Hepatocyte (in vitro differentiated cells): Measurements from ENCODE around the gene NCAM1. TPM values are rescaled to one million over a fixed set of nuclear protein-coding genes. Genes with fewer than 3 reads are reported as not detected.

ENCODE experiments used
- DNase-seq: peaks from one replicate; pipeline ENCODE4 v3.0.0-alpha.2; 2016; ENCODE audit warnings: low spot score
- H2AFZ ChIP-seq: fragments of 200-600 bp; sonication (generic); 2 replicates; pipeline ENCODE4 v1.6.0; 2016; ENCODE audit warnings: antibody characterized with exemption, mild to moderate bottlenecking
- H3K27ac ChIP-seq: fragments of 200-600 bp; sonication (generic); 2 replicates; pipeline ENCODE4 v1.5.1; 2016; ENCODE audit warnings: mild to moderate bottlenecking
- H3K27me3 ChIP-seq: fragments of 200-600 bp; sonication (generic); 2 replicates; pipeline ENCODE4 v1.6.1; 2016
- H3K36me3 ChIP-seq: fragments of 200-600 bp; sonication (generic); replicated peaks from 2 replicates; pipeline ENCODE4 v1.5.1; 2016; ENCODE audit warnings: low read depth; ENCODE audit not compliant: insufficient read depth
- H3K4me1 ChIP-seq: fragments of 200-600 bp; sonication (generic); 2 replicates; pipeline ENCODE4 v1.5.1; 2016; ENCODE audit warnings: mild to moderate bottlenecking, moderate library complexity; ENCODE audit not compliant: insufficient read depth
- H3K4me2 ChIP-seq: fragments of 200-600 bp; sonication (generic); 2 replicates; pipeline ENCODE4 v1.6.0; 2016
- H3K4me3 ChIP-seq: fragments of 200-600 bp; sonication (generic); 2 replicates; pipeline ENCODE4 v1.5.1; 2016; ENCODE audit warnings: mild to moderate bottlenecking
- H3K79me2 ChIP-seq: fragments of 200-600 bp; sonication (generic); 2 replicates; pipeline ENCODE4 v1.6.0; 2017; ENCODE audit warnings: mild to moderate bottlenecking
- H3K9me2 ChIP-seq: fragments of 200-600 bp; sonication (generic); replicated peaks from 2 replicates; pipeline ENCODE4 v1.6.0; 2017; ENCODE audit warnings: mild to moderate bottlenecking; ENCODE audit not compliant: insufficient read depth
- H3K9me3 ChIP-seq: fragments of 200-600 bp; sonication (generic); 2 replicates; pipeline ENCODE4 v1.5.1; 2016; ENCODE audit warnings: low read depth, mild to moderate bottlenecking
- H4K20me1 ChIP-seq: fragments of 200-600 bp; sonication (generic); 2 replicates; pipeline ENCODE4 v1.6.0; 2016; ENCODE audit warnings: mild to moderate bottlenecking; ENCODE audit not compliant: insufficient read depth, poor library complexity, severe bottlenecking
- EZH2 ChIP-seq: fragments of 200-600 bp; sonication (generic); IDR thresholded peaks from 2 replicates; pipeline ENCODE4 v1.6.1; 2016; ENCODE audit warnings: antibody characterized with exemption, mild to moderate bottlenecking, borderline replicate concordance
- EZH2phosphoT487 ChIP-seq: fragments of 200-600 bp; sonication (generic); IDR thresholded peaks from one replicate; pipeline ENCODE4 v1.6.1; 2018; ENCODE audit warnings: antibody characterized with exemption, mild to moderate bottlenecking, low read depth, moderate library complexity; ENCODE audit not compliant: unreplicated experiment, severe bottlenecking
- WGBS: methylation state at CpG from one replicate; pipeline ENCODE4 v1.1.6; 2016; ENCODE audit warnings: low lambda C conversion rate; ENCODE audit errors: missing lambda C conversion rate; 5-methylcytosine and 5-hydroxymethylcytosine counted together
- polyA plus RNA-seq: library from polyadenylated mRNA; unstranded; fragments of >200 nt; fragmentation: Nextera tagmentation; extraction: Ambion mirVana; gene quantifications from 2 replicates; pipeline ENCODE4 v1.2.1, GENCODE V29; 2016
- total RNA-seq: library from RNA; depleted of rRNA; stranded (reverse); fragments of >200 nt; gene quantifications from 2 replicates; pipeline ENCODE4 v1.2.3, GENCODE V29; 2014
- TF ChIP-seq, protein P1 (sequence below): fragments of 200-600 bp; sonication (generic); IDR thresholded peaks from 2 replicates; pipeline ENCODE4 v1.5.1; 2016; ENCODE audit warnings: antibody characterized with exemption, mild to moderate bottlenecking; ENCODE audit not compliant: poor library complexity

Gene NCAM1
- total and polyA plus RNA-seq, 2 experiments from 2014 or later: 12.4 to 27.2 TPM

DNA sequence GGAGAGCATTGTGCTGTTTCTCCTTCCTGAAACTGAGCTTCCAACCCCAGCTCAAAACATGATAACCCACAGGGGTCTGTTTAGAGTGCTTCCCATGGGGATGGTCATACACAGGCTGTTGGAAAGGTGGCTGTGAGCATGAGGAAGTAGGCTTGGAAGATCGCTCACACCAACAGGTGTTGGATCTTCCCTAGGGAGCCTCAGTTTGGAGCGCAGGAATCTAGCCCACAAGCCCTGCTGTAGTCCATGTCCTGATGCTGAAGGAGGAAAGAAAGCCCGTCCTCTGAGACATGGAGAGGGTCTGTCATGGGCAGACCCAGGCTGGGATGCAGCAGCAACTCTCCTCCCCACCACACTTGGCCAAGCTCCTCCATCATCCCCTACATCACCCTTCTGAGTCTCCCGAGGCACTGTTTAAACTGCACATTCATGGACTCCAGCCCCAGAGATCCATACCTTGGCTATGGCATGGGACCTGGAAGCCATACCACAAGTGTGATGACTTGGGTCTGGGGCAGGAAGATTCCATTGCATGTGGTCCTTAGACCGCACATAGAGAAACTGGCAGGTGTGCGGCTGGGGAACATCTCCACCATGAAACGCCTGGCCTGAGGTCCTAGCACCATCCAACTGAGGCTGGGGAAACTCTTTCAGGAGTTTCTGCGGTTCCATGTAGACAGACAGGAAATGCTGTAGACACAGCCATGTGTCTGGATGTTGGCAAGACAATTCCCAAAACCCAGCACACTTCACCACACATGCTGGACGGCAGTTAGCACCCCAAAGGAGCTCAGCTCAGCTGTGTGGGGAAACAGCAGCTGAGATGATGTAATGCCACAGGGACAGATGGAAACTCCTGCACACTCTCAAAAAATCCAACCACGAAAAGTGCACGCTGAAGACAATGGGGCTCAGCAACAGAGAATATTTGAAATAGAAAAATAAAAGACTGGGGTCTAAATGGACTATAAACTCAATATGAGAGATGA is 325.6 kb downstream of the NCAM1 start:
- Histone ChIP-seq H3K79me2 (no peaks in the 10 kb centered on the region), H3K9me3 (no peaks in the 10 kb centered on the region), H3K4me1 (peaks cover 20% of the 10 kb centered on the region), H3K27me3 (no peaks in the 10 kb centered on the region), H3K9me2 (no peaks in the 10 kb centered on the region), H3K27ac (peak overlapping the region; percentile 71), H3K4me2 (no peak overlapping the region), H2AFZ (no peak overlapping the region), H3K36me3 (no peaks in the 10 kb centered on the region), H4K20me1 (no peaks in the 10 kb centered on the region), H3K4me3 (no peak overlapping the region)
- 78% methylated on average over 11 of the region's 11 CpGs for WGBS
- DNase-seq: no peak
- TF ChIP-seq EZH2phosphoT487: no peak
- TF ChIP-seq, protein P1, sequence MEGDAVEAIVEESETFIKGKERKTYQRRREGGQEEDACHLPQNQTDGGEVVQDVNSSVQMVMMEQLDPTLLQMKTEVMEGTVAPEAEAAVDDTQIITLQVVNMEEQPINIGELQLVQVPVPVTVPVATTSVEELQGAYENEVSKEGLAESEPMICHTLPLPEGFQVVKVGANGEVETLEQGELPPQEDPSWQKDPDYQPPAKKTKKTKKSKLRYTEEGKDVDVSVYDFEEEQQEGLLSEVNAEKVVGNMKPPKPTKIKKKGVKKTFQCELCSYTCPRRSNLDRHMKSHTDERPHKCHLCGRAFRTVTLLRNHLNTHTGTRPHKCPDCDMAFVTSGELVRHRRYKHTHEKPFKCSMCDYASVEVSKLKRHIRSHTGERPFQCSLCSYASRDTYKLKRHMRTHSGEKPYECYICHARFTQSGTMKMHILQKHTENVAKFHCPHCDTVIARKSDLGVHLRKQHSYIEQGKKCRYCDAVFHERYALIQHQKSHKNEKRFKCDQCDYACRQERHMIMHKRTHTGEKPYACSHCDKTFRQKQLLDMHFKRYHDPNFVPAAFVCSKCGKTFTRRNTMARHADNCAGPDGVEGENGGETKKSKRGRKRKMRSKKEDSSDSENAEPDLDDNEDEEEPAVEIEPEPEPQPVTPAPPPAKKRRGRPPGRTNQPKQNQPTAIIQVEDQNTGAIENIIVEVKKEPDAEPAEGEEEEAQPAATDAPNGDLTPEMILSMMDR: no peak

GRCh38 chr11:113287801-113288200 is 326.6 kb downstream of the NCAM1 start:
- Histone ChIP-seq H3K27ac (peak overlapping the region; percentile 71), H3K27me3 (no peaks in the 10 kb centered on the region), H3K9me2 (no peaks in the 10 kb centered on the region), H3K79me2 (no peaks in the 10 kb centered on the region), H3K4me2 (peak overlapping the region; percentile 45), H2AFZ (no peak overlapping the region), H3K4me3 (no peak overlapping the region), H4K20me1 (no peaks in the 10 kb centered on the region), H3K4me1 (peaks cover 20% of the 10 kb centered on the region), H3K36me3 (no peaks in the 10 kb centered on the region), H3K9me3 (no peaks in the 10 kb centered on the region)
- TF ChIP-seq EZH2phosphoT487 (no peak), EZH2 (no peak)
- TF ChIP-seq, protein P1: no peak
- WGBS: 40% methylated on average over 3 of the region's 3 CpGs
- DNase-seq: no peak

DNA sequence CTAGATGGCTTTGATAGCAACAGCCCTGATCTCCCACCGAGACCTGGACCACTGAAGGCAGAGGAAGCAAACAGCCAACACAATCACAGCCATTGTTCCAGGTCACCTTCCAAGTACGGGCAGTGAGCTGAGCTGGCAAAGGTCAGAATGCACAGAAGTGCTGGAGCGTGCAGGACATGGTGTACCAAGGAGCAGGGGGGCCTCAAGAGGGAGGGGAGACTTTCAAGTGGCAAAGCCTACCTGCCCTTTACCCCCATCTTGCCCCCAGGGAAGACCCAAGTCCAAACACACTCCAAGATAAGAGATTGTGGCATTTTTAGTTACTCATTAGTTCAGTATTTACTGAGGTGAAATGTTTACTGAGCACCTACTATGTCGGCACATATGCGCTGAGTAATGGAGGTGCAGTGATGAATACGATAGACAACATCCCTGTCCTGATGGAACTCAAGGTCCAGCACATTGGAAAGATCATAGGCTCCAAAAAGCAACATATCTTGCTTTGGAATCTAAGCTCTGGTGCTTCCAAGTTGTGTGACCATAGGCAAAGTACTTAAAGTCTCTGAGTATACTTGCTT is 327.2 kb downstream of the NCAM1 start:
- no peaks in the 10 kb centered on the region for H3K9me2 ChIP-seq
- peaks cover 20% of the 10 kb centered on the region for H3K4me1 ChIP-seq
- peak overlapping the region; percentile 71 for H3K27ac ChIP-seq
- no peak overlapping the region for H3K4me3 ChIP-seq
- H3K27me3 ChIP-seq: no peaks in the 10 kb centered on the region
- TF ChIP-seq EZH2phosphoT487 (no peak), EZH2 (no peak)
- TF ChIP-seq, protein P1: no peak
- H3K79me2 ChIP-seq: no peaks in the 10 kb centered on the region
- peak overlapping the region; percentile 45 for H3K4me2 ChIP-seq
- 41% methylated on average over 6 of the region's 6 CpGs for WGBS
- no peak overlapping the region for H2AFZ ChIP-seq
- no peaks in the 10 kb centered on the region for H4K20me1 ChIP-seq
- H3K9me3 ChIP-seq: no peaks in the 10 kb centered on the region
- DNase-seq: peak; percentile 38
- no peaks in the 10 kb centered on the region for H3K36me3 ChIP-seq
